Esophagus (tissue), 2 donors: ENCODE data around the gene ZGPAT. TPM values are rescaled to one million over a fixed set of nuclear protein-coding genes. Genes with fewer than 3 reads are reported as not detected.
"Not testable (repeated sequence)": the region's sequence is repeated elsewhere in the genome, so short reads cannot be mapped to it uniquely, and the experiment has no call there.

Source experiments
- H3K27ac ChIP-seq, 2 donors: one replicate each; pipeline ENCODE4 v1.5.1; 2013; ENCODE audit warnings: low read depth in 2 of 2, mild to moderate bottlenecking in 2 of 2, inconsistent platforms in 1 of 2, low read length in 1 of 2, moderate library complexity in 1 of 2
- H3K27me3 ChIP-seq, 2 donors: one replicate each; pipeline ENCODE4 v1.6.1; 2013; ENCODE audit warnings: low read length in 2 of 2, control low read depth in 1 of 2, mild to moderate bottlenecking in 1 of 2; ENCODE audit not compliant: insufficient read depth in 2 of 2, control insufficient read depth in 1 of 2
- H3K36me3 ChIP-seq, 2 donors: one replicate each; pipeline ENCODE4 v1.6.1; 2013; ENCODE audit warnings: low read length in 1 of 2; ENCODE audit not compliant: control insufficient read depth in 2 of 2, insufficient read depth in 2 of 2
- H3K4me1 ChIP-seq, 2 donors: one replicate each; pipeline ENCODE4 v1.6.1; 2013; ENCODE audit warnings: low read length in 1 of 2; ENCODE audit not compliant: control insufficient read depth in 2 of 2, insufficient read depth in 2 of 2
- H3K4me3 ChIP-seq, 2 donors: one replicate each; pipeline ENCODE4 v1.5.1; 2013; ENCODE audit warnings: low read length in 2 of 2, mild to moderate bottlenecking in 2 of 2, low read depth in 1 of 2, moderate library complexity in 1 of 2
- H3K9me3 ChIP-seq, 2 donors: one replicate each; pipeline ENCODE4 v1.6.1; 2013; ENCODE audit warnings: mild to moderate bottlenecking in 2 of 2, low read depth in 1 of 2, low read length in 1 of 2, moderate library complexity in 1 of 2; ENCODE audit not compliant: control insufficient read depth in 2 of 2, insufficient read depth in 1 of 2
- WGBS, 2 donors: extraction: QIAGEN DNeasy Blood & Tissue Kit; methylation state at CpG; one replicate each; pipeline ENCODE4 v1.1.7; 2013; 5-methylcytosine and 5-hydroxymethylcytosine counted together
- polyA plus RNA-seq, 2 donors: library from polyadenylated mRNA; stranded (reverse); fragments of 200-250 nt; gene quantifications; one replicate each; pipeline ENCODE4 v1.2.3, GENCODE V29; 2013
- donor health status: healthy with polysubstance abuse.
- donor health status: Bipolar disorder and iron deficiency.

The ZGPAT gene
- polyA plus RNA-seq, 2 donors, result 24.4 to 38.9 TPM

GRCh38 chr20:63706852-63707557 lies 834 bp upstream of the ZGPAT start:
- WGBS, 2 donors, result 2% methylated on average over 56 of the region's 56 CpGs

DNA sequence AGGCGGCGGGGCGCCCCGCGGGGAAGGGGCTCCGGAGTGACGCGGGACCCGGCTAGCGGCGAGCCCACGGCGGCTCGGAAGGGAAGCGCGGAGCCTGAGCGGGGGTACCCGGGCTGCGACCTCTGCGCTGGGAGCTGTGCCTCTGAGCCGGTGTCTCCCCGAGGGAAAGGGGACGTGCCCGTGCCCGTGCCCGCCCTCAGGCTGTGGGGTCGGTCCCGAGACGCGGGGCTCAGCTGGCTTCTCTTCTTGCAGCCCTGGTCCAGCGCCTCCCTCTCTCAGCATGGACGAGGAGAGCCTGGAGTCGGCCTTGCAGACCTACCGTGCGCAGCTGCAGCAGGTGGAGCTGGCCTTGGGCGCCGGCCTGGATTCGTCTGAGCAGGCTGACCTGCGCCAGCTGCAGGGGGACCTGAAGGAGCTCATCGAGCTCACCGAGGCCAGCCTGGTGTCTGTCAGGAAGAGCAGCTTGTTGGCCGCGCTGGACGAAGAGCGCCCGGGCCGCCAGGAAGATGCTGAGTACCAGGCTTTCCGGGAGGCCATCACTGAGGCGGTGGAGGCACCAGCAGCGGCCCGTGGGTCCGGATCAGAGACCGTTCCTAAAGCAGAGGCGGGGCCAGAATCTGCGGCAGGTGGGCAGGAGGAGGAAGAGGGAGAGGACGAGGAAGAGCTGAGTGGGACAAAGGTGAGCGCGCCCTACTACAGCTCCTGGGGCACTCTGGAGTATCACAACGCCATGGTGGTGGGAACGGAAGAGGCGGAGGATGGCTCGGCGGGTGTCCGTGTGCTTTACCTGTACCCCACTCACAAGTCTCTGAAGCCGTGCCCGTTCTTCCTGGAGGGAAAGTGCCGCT lies 686 bp downstream of the ZGPAT start:
- H3K36me3 ChIP-seq, result peaks cover 6 to 35% of the 10 kb centered on the region in 2 donors
- H3K27me3 ChIP-seq, result no peaks in the 10 kb centered on the region
- H3K9me3 ChIP-seq, result no peaks in the 10 kb centered on the region
- H3K4me1 ChIP-seq, result peaks cover 0 to 12% of the 10 kb centered on the region in 2 donors
- WGBS, 2 donors, result 22 to 26% methylated on average over 57 to 67 of the region's 67 CpGs
- H3K27ac ChIP-seq, result peak overlapping the region; percentile 78 to 88
- peak overlapping the region; percentile 85 to 86 for H3K4me3 ChIP-seq

More at GRCh38 chr20:63706852-63707557, 834 bp upstream of the ZGPAT start:
- Histone ChIP-seq H3K4me3 (peak overlapping the region; percentile 85 to 86), H3K36me3 (peaks cover 6 to 35% of the 10 kb centered on the region in 2 donors), H3K4me1 (peaks cover 0 to 12% of the 10 kb centered on the region in 2 donors), H3K27me3 (no peaks in the 10 kb centered on the region), H3K9me3 (no peaks in the 10 kb centered on the region), H3K27ac (peak overlapping the region; percentile 90 to 95)

DNA sequence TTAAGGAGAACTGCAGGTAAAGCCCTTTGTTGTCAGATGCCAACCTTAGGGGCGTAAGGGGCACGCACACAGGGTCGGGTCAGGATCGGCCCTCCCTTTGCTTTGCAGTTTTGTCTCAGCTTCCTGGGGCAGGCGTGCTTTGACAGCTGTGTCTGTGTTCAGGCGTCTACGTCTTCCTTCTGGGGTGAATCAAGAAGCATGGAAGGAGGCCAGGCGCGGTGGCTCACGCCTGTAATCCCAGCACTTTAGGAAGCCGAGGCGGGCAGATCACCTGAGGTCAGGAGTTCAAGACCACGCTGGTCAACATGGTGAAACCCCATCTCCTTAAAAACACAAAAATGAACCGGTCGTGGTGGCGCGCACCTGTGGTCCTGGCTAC lies 1.3 kb downstream of the ZGPAT start:
- H3K4me3 ChIP-seq, result peak overlapping the region in 1 of 2 donors; percentile 85
- 90 to 91% methylated on average over 17 of the region's 17 CpGs for WGBS, 2 donors
- no peak overlapping the region for H3K27ac ChIP-seq
- H3K4me1 ChIP-seq, result peaks cover 0 to 12% of the 10 kb centered on the region in 2 donors
- H3K36me3 ChIP-seq, result peaks cover 6 to 32% of the 10 kb centered on the region in 2 donors
- no peaks in the 10 kb centered on the region for H3K27me3 ChIP-seq
- no peaks in the 10 kb centered on the region for H3K9me3 ChIP-seq

- H3K36me3 ChIP-seq, result peaks cover 0 to 17% of the 10 kb centered on the region in 2 donors
- WGBS, 2 donors, result 81 to 82% methylated on average over 12 of the region's 12 CpGs
Measured at GRCh38 chr20:63711085-63711645, 3.3 kb downstream of the ZGPAT start.

GRCh38 chr20:63712191-63712590 lies 4.4 kb downstream of the ZGPAT start:
- Histone ChIP-seq H3K9me3 (peaks cover 0 to 2% of the 10 kb centered on the region in 2 donors), H3K4me3 (no peak overlapping the region), H3K36me3 (peaks cover 0 to 13% of the 10 kb centered on the region in 2 donors), H3K4me1 (peaks cover 0 to 9% of the 10 kb centered on the region in 2 donors), H3K27me3 (no peaks in the 10 kb centered on the region), H3K27ac (no peak overlapping the region)
- 98 to 100% methylated on average over 1 of the region's 1 CpG for WGBS, 2 donors

More at GRCh38 chr20:63711085-63711645, 3.3 kb downstream of the ZGPAT start:
- peaks cover 0 to 2% of the 10 kb centered on the region in 2 donors for H3K9me3 ChIP-seq
- peaks cover 0 to 12% of the 10 kb centered on the region in 2 donors for H3K4me1 ChIP-seq
- no peak overlapping the region for H3K27ac ChIP-seq
- H3K4me3 ChIP-seq, result no peak overlapping the region
- H3K27me3 ChIP-seq, result no peaks in the 10 kb centered on the region

DNA sequence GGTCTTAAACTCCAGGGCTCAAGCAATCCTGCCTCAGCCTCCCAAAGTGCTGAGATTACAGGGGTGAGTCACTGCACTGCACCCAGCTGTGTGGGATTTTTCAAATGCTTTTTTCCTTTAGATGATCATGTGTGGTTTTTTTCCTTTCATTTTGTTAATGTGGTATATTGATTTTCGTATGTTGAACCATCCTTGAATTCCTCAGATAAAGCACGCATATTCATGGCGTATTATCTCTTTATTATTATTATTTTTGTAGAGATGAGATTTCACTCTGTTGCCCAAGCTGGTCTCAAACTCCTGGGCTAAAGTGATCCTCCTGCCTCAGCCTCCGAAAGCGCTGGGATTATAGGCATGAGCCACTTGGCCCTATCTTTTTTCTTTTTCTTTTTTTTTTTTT lies 7.0 kb downstream of the ZGPAT start:
- no peaks in the 10 kb centered on the region for H3K4me1 ChIP-seq
- no peak overlapping the region for H3K4me3 ChIP-seq
- H3K36me3 ChIP-seq, result peaks cover 0 to 5% of the 10 kb centered on the region in 2 donors
- 98 to 100% methylated on average over 5 of the region's 5 CpGs for WGBS, 2 donors
- no peaks in the 10 kb centered on the region for H3K27me3 ChIP-seq
- H3K9me3 ChIP-seq, result peaks cover 0 to 2% of the 10 kb centered on the region in 2 donors
- no peak overlapping the region for H3K27ac ChIP-seq

DNA sequence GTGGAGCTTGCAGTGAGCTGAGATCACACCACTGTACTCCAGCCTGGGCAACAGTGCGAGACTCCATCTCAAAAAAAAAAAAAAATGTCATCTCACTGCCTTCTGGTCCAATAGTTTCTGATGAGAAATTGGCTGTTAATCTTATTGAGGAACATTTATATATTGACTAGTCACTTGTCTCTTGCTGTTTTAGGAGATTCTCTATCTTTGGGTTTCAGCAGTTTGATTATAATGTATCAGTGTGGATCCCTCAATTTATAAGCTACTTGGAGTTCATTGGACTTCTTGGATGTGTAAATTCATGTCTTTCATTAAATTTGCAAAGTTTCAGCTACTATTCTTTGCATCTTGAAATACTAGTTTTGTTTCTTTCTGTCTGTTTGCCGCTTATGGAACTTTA lies 11.2 kb downstream of the ZGPAT start:
- 99 to 100% methylated on average over 2 of the region's 2 CpGs for WGBS, 2 donors
- Histone ChIP-seq H3K27ac (no peak overlapping the region), H3K27me3 (no peaks in the 10 kb centered on the region), H3K4me1 (no peaks in the 10 kb centered on the region), H3K36me3 (peaks cover 0 to 4% of the 10 kb centered on the region in 2 donors), H3K4me3 (no peak overlapping the region), H3K9me3 (peaks cover 0 to 2% of the 10 kb centered on the region in 2 donors)

DNA sequence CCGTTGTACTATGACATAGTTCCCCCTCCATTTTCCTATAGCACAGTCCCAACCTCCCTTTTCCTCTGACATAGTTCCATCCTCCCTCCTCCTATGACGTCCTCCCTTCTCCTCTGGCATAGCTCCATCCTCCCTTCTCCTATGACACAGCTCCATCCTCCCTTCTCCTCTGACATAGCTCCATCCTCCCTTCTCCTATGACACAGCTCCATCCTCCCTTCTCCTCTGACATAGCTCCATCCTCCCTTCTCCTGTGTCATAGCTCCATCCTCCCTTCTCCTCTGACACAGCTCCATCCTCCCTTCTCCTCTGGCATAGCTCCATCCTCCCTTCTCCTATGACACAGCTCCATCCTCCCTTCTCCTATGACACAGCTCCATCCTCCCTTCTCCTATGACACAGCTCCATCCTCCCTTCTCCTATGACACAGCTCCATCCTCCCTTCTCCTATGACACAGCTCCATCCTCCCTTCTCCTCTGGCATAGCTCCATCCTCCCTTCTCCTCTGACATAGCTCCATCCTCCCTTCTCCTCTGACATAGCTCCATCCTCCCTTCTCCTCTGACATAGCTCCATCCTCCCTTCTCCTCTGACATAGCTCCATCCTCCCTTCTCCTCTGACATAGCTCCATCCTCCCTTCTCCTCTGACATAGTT lies 15.3 kb downstream of the ZGPAT start:
- H3K4me1 ChIP-seq, H3K27me3 ChIP-seq, H3K27ac ChIP-seq, H3K36me3 ChIP-seq, H3K4me3 ChIP-seq, H3K9me3 ChIP-seq: not testable (repeated sequence)
- 74 to 82% methylated on average over 2 of the region's 2 CpGs for WGBS, 2 donors

DNA sequence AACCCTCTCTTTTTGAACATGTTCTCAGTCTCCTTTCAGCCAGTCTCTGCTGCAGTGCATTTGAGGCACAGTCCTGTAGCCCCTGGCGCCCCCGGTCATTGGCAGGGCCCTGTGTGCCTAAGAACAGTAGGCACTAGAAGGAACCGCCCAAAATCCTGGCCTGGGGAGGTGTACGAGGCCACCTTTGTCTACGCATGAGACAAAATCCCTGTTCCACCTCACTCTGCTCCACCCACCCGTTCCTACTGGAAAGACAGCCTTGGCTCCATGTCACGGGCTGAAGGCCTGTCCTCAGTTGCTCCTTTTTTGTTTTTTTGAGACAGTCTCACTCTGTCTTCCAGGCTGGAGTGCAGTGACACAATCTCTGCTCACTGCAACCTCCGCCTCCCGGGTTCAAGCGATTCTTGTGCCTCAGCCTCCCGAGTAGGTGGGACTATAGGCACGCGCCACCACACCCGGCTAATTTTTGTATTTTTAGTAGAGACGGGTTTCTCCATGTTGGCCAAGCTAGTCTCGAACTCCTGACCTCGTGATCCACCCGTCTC lies 22.4 kb downstream of the ZGPAT start:
- not testable (repeated sequence) for H3K27ac ChIP-seq, H3K9me3 ChIP-seq, H3K4me3 ChIP-seq, H3K27me3 ChIP-seq
- Histone ChIP-seq H3K4me1 (peaks cover 0 to 13% of the 10 kb centered on the region in 2 donors), H3K36me3 (peaks cover 0 to 34% of the 10 kb centered on the region in 2 donors)
- 85 to 90% methylated on average over 18 of the region's 18 CpGs for WGBS, 2 donors
